SH-SY5Y (cell line): Measurements from ENCODE around the gene SPATA31C1.

Experiments
- GATA2 ChIP-seq: IDR thresholded peaks from 2 replicates; pipeline ENCODE4 v1.6.1; 2011; ENCODE audit warnings: mild to moderate bottlenecking, low read depth, low read length
- GATA3 ChIP-seq: IDR thresholded peaks from 2 replicates; pipeline ENCODE4 v1.6.1; 2011; ENCODE audit warnings: low read depth, mild to moderate bottlenecking, low read length, moderate library complexity

GRCh38 chr9:87898151-87898550, 19.6 kb upstream of the SPATA31C1 start:
- TF ChIP-seq GATA3 = no peak
- TF ChIP-seq GATA2 = no peak
